ENCODE measurements around the gene MTHFD1. TPM values are rescaled to one million over a fixed set of nuclear protein-coding genes. Genes with fewer than 3 reads are reported as not detected.

MTHFD1 gene
- total and polyA plus RNA-seq, 2 of the 4 experiments (the other 2 are of a cell fraction): 32.2 to 64.9 TPM

GRCh38 chr14:64504897-64505794, 117.0 kb downstream of the MTHFD1 start:
- Histone ChIP-seq H3K79me1 (ENCODE audit: low read depth in 1 of 2, low read length in 2 of 2) (peaks cover 15 to 64% of the 10 kb centered on the region in 2 experiments), H4K8ac (ENCODE audit: low read depth in 2 of 2, low read length in 2 of 2) (peak overlapping the region; percentile 96 to 99; a peak in 3 of 4 replicates), H3K18ac (ENCODE audit: low read depth, low read length) (peak overlapping the region; percentile 38), H2AK5ac (ENCODE audit: low read depth, low read length) (peak overlapping the region; percentile 59), H3K9me1 (ENCODE audit: insufficient read depth, low read length) (peaks cover 19% of the 10 kb centered on the region), H2AK9ac (replicated peaks; ENCODE audit: low read depth, low read length, poor library complexity) (peak overlapping the region; percentile 99), H2BK20ac (ENCODE audit: low read depth, low read length) (no peak overlapping the region), H4K20me1 (ENCODE audit: insufficient read depth, low read length) (peaks cover 48% of the 10 kb centered on the region), H3K4me3 (ENCODE audit: insufficient read depth, low read depth, low read length) (peak overlapping the region; percentile 87), H2BK15ac (ENCODE audit: low read depth, low read length) (peak overlapping the region; percentile 0; the same call in 1 of the 3 replicates), H3K27me3 (ENCODE audit: control insufficient read depth, insufficient read depth, low read length) (no peaks in the 10 kb centered on the region), H3K36me3 (ENCODE audit: control insufficient read depth, insufficient read depth, low read length) (no peaks in the 10 kb centered on the region), H3K56ac (ENCODE audit: extremely low read depth, insufficient read depth, low read length) (peak overlapping the region; percentile 97), H3K23ac (ENCODE audit: low read depth, low read length) (peak overlapping the region; percentile 77), H3K4me1 (ENCODE audit: control insufficient read depth, insufficient read depth, low read length) (peaks cover 19% of the 10 kb centered on the region), H4K91ac (ENCODE audit: insufficient read depth, low read depth, low read length) (peak overlapping the region; percentile 86), H3K4ac (ENCODE audit: low read depth, low read length) (peak overlapping the region; percentile 100), H2BK5ac (ENCODE audit: low read depth, low read length, poor library complexity, severe bottlenecking) (peak overlapping the region; percentile 100), H3K9me3 (ENCODE audit: control insufficient read depth, insufficient read depth, low read length) (no peaks in the 10 kb centered on the region), H2BK120ac (ENCODE audit: low read depth, low read length) (peak overlapping the region; percentile 80; the same call in 1 of the 2 replicates), H2AFZ (replicated peaks; ENCODE audit: low read length, poor library complexity) (peak overlapping the region; percentile 97), H4K5ac (ENCODE audit: low read depth, low read length) (peak overlapping the region; percentile 65), H3K9ac (ENCODE audit: low read depth, low read length) (peak overlapping the region; percentile 99), H3K14ac (replicated peaks; ENCODE audit: low read depth, low read length) (peak overlapping the region; percentile 90), H3K4me2 (ENCODE audit: low read depth, low read length) (peak overlapping the region; percentile 100), H3K27ac (ENCODE audit: insufficient read depth, low read length) (peak overlapping the region; percentile 100)
- TF ChIP-seq CEBPB (IDR thresholded peaks at IDR 0.05; ENCODE audit: low read depth, low read length) (peak; percentile 47; the same call in 1 of the 2 replicates), RFX5 (IDR thresholded peaks at IDR 0.05; ENCODE audit: low read depth, low read length) (no peak), MAZ (IDR thresholded peaks at IDR 0.05; ENCODE audit: borderline replicate concordance, low read depth, low read length) (peak; percentile 55; the same call in 1 of the 2 replicates)
- in situ Hi-C loops (cut with MboI; ENCODE audit: low sequenced_read_pairs) (no loop called here), intact Hi-C loops (cut with micrococcal nuclease) (loop anchor here (2.0 kb wide), 2 partner anchors 132 to 258 kb away; no protein-coding TSS in a partner anchor), dilution Hi-C loops (cut with HindIII; ENCODE audit: low sequenced_read_pairs, unreplicated experiment) (no loop called here)
- POLR2A ChIA-PET (ENCODE audit: unreplicated experiment): interaction anchor here (0.5 to 0.7 kb wide), 4 partner anchors 15 to 233 kb away, joined by 3 to 9 read pairs (median 4); no protein-coding TSS in a partner anchor
- peak; percentile 83 for DNase-seq
- WGBS, 2 experiments (ENCODE audit: extremely low coverage in 2 of 2, insufficient read length in 1 of 2): 0% methylated on average over 7 of the region's 68 CpGs; no CpG with 5 or more reads in 1 of the 2 experiments
- CTCF ChIA-PET: no interaction called here
- ATAC-seq (ENCODE audit: low read depth): peak; percentile 48
- TSS peak; percentile 35 for BruUV-seq (replicated peaks)

All from IMR-90 (cell line).